Measurements from ENCODE around the gene HMOX2. TPM values are rescaled to one million over a fixed set of nuclear protein-coding genes. Genes with fewer than 3 reads are reported as not detected.

The HMOX2 gene
- total RNA-seq, 1 donor from 2014 or later = 46.4 TPM

DNA sequence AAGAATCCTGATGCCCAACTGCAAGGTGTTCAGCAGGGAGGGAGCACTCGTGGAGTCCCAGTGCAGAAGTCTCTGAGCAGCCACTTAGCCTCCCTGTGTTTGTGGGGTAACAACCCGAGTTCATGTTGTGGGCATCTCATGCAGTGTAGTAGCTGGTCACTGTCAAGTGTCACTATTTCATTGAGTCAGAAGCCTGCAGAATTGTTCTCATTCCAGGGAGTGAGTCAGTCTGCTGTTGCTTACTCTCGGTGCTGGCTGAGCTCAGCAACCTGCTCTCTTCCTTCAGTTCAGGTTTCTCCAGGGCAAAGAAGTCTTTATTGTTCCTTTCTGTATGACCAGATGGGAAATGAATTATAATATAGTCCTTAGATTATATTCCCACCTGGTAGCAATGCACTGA is 24.1 kb downstream of the HMOX2 start:
- DNase-seq (ENCODE audit: low spot score) = no peak
- H3K36me3 Mint-ChIP-seq (ENCODE audit: low read depth) = peaks cover 2% of the 10 kb centered on the region
- no peaks in the 10 kb centered on the region for H3K27me3 Mint-ChIP-seq (ENCODE audit: low read depth)
- TF ChIP-seq, protein P1, sequence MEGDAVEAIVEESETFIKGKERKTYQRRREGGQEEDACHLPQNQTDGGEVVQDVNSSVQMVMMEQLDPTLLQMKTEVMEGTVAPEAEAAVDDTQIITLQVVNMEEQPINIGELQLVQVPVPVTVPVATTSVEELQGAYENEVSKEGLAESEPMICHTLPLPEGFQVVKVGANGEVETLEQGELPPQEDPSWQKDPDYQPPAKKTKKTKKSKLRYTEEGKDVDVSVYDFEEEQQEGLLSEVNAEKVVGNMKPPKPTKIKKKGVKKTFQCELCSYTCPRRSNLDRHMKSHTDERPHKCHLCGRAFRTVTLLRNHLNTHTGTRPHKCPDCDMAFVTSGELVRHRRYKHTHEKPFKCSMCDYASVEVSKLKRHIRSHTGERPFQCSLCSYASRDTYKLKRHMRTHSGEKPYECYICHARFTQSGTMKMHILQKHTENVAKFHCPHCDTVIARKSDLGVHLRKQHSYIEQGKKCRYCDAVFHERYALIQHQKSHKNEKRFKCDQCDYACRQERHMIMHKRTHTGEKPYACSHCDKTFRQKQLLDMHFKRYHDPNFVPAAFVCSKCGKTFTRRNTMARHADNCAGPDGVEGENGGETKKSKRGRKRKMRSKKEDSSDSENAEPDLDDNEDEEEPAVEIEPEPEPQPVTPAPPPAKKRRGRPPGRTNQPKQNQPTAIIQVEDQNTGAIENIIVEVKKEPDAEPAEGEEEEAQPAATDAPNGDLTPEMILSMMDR (IDR thresholded peaks at IDR 0.05) = no peak
- no peaks in the 10 kb centered on the region for H3K9me3 Mint-ChIP-seq (ENCODE audit: low read depth)
- no peak overlapping the region for H3K4me3 Mint-ChIP-seq (ENCODE audit: unreplicated experiment)
- peak overlapping the region; percentile 85 for H3K27ac Mint-ChIP-seq (ENCODE audit: unreplicated experiment)
- peaks cover 42% of the 10 kb centered on the region for H3K4me1 Mint-ChIP-seq (ENCODE audit: low read depth)

GRCh38 chr16:4501071-4501478 is 24.9 kb downstream of the HMOX2 start:
- H3K9me3 Mint-ChIP-seq (ENCODE audit: low read depth) = no peaks in the 10 kb centered on the region
- no peak for DNase-seq (ENCODE audit: low spot score)
- H3K4me3 Mint-ChIP-seq (ENCODE audit: unreplicated experiment) = no peak overlapping the region
- H3K27ac Mint-ChIP-seq (ENCODE audit: unreplicated experiment) = peak overlapping the region; percentile 85
- H3K27me3 Mint-ChIP-seq (ENCODE audit: low read depth) = no peaks in the 10 kb centered on the region
- H3K36me3 Mint-ChIP-seq (ENCODE audit: low read depth) = peaks cover 3% of the 10 kb centered on the region
- peaks cover 38% of the 10 kb centered on the region for H3K4me1 Mint-ChIP-seq (ENCODE audit: low read depth)
- TF ChIP-seq, protein P1 (IDR thresholded peaks at IDR 0.05) = no peak

DNA sequence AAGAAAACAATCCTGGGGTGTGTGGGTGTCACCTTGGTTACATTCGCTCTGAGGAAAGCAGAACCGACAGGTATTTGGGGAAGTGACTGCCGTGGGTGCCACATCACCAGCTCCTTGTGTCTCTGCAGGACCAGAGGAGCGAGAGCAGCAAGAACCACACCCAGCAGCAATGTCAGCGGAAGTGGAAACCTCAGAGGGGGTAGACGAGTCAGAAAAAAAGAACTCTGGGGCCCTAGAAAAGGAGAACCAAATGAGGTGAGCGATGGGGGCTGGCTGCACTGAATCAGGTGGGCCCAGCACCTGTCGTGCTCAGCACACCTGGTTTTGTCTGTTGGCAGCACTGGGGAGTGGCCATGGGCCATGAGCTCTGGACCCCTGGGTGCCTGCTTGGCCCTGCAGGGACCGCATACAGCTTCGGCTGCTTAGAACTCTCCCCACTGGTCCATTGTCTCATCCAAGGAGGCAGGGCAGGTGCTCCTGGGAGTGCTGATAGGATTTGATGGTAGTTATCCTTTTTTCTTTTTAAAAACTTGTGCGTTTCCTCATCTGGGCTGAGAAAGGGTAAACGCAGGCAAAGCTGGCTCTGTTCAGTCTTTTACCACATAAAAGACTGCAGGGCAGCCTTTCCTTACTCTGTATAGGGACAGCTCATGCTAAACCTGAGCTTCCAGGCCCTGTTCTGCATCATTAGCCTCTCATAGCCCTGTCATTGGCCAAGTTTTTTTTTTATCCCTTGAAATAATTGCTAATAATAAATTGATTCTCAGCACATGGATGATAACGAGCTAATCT is 29.4 kb downstream of the HMOX2 start:
- TF ChIP-seq, protein P1 (IDR thresholded peaks at IDR 0.05) = no peak
- Mint-ChIP-seq H3K4me1 (ENCODE audit: low read depth) (peaks cover 27% of the 10 kb centered on the region), H3K4me3 (ENCODE audit: unreplicated experiment) (no peak overlapping the region), H3K9me3 (ENCODE audit: low read depth) (no peaks in the 10 kb centered on the region), H3K27ac (ENCODE audit: unreplicated experiment) (no peak overlapping the region), H3K36me3 (ENCODE audit: low read depth) (peaks cover 12% of the 10 kb centered on the region), H3K27me3 (ENCODE audit: low read depth) (no peaks in the 10 kb centered on the region)
- no peak for DNase-seq (ENCODE audit: low spot score)

DNA sequence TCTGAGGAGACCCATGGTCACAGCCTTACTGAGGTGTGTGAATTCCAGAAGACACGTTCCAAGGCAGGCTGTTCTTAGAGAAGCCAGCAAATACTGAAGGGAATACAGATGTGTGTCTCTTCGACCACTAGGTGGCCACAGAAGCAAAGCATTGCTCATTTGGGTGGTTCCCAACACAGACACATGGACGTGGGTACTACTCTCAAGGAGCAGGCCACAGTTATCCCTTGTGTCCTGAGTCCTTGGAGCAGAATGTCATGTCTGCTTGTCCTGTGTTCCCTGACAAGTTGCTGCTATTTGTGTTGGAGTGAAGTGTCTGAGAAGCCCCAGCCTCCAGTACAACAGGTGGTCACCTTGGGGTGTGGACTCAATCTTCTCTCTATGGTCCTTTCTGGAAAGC is 30.3 kb downstream of the HMOX2 start:
- no peaks in the 10 kb centered on the region for H3K9me3 Mint-ChIP-seq (ENCODE audit: low read depth)
- TF ChIP-seq, protein P1 (IDR thresholded peaks at IDR 0.05) = peak; percentile 92
- H3K36me3 Mint-ChIP-seq (ENCODE audit: low read depth) = peaks cover 18% of the 10 kb centered on the region
- H3K27me3 Mint-ChIP-seq (ENCODE audit: low read depth) = no peaks in the 10 kb centered on the region
- no peak for DNase-seq (ENCODE audit: low spot score)
- peaks cover 18% of the 10 kb centered on the region for H3K4me1 Mint-ChIP-seq (ENCODE audit: low read depth)
- H3K4me3 Mint-ChIP-seq (ENCODE audit: unreplicated experiment) = no peak overlapping the region
- H3K27ac Mint-ChIP-seq (ENCODE audit: unreplicated experiment) = no peak overlapping the region

DNA sequence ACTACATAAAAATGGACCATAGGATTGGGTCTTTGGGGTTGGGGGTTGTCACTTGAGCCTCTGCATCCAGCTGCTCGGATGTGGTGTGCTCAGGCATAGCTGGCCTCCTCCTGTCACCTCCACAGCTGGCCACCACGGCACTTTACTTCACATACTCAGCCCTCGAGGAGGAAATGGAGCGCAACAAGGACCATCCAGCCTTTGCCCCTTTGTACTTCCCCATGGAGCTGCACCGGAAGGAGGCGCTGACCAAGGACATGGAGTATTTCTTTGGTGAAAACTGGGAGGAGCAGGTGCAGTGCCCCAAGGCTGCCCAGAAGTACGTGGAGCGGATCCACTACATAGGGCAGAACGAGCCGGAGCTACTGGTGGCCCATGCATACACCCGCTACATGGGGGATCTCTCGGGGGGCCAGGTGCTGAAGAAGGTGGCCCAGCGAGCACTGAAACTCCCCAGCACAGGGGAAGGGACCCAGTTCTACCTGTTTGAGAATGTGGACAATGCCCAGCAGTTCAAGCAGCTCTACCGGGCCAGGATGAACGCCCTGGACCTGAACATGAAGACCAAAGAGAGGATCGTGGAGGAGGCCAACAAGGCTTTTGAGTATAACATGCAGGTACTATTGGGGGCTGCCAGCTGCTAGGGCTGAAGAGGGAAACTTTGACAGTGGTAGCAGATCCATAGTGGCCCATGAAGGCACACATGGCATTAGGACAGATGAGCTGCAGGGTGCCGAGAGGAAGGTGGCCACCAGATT is 31.6 kb downstream of the HMOX2 start:
- Mint-ChIP-seq H3K27ac (ENCODE audit: unreplicated experiment) (no peak overlapping the region), H3K36me3 (ENCODE audit: low read depth) (peaks cover 23% of the 10 kb centered on the region), H3K27me3 (ENCODE audit: low read depth) (no peaks in the 10 kb centered on the region), H3K9me3 (ENCODE audit: low read depth) (no peaks in the 10 kb centered on the region), H3K4me1 (ENCODE audit: low read depth) (peaks cover 11% of the 10 kb centered on the region), H3K4me3 (ENCODE audit: unreplicated experiment) (no peak overlapping the region)
- DNase-seq (ENCODE audit: low spot score) = no peak
- TF ChIP-seq, protein P1 (IDR thresholded peaks at IDR 0.05) = no peak

All from chondrocyte (in vitro differentiated cells).